ENCODE results near the gene PEX1. TPM values are rescaled to one million over a fixed set of nuclear protein-coding genes. Genes with fewer than 3 reads are reported as not detected.
"Not testable (repeated sequence)": the region's sequence is repeated elsewhere in the genome, so short reads cannot be mapped to it uniquely, and the experiment has no call there.

PEX1 gene
- total RNA-seq, 1 donor from 2014 or later: 7.1 TPM

DNA sequence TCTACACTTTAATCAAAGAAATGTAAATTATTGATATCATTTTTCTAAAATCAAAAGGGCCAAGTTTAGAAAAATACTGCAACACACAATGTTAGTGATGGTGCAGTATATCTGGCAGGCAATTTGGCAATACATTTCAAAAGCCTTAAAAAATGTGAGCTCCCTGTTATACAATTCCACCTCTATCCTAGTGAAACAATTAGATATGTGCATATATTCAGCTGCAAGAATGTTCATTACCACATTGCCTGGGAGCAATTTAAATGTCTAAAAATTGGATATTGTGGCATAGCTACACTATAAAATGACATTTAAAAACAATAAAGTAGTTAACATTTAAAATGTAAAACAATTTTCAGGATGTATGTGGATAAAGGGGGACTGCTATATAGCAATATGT lies 40.5 kb downstream of the PEX1 start:
- Histone ChIP-seq H4K20me1 (ENCODE audit: insufficient read depth, low read length) (no peaks in the 10 kb centered on the region), H3K36me3 (ENCODE audit: insufficient read depth, low read length) (peaks cover 17% of the 10 kb centered on the region), H3K4me1 (ENCODE audit: insufficient read depth, low read length) (no peaks in the 10 kb centered on the region), H3K27me3 (ENCODE audit: insufficient read depth, low read length) (no peaks in the 10 kb centered on the region), H2AFZ (ENCODE audit: low read depth, low read length) (no peak overlapping the region), H3K27ac (ENCODE audit: low read depth, low read length) (no peak overlapping the region), H3K9ac (ENCODE audit: low read length) (no peak overlapping the region), H3K79me2 (ENCODE audit: insufficient read depth, low read length) (no peaks in the 10 kb centered on the region), H3K9me3 (ENCODE audit: insufficient read depth, low read depth, low read length) (no peaks in the 10 kb centered on the region), H3K4me2 (ENCODE audit: low read length) (no peak overlapping the region), H3K4me3 (ENCODE audit: insufficient read depth, low read depth, low read length) (no peak overlapping the region)
- H3K27ac Mint-ChIP-seq (ENCODE audit: unreplicated experiment): no peak overlapping the region
- H3K4me3 Mint-ChIP-seq (ENCODE audit: unreplicated experiment): no peak overlapping the region
- no peaks in the 10 kb centered on the region for H3K9me3 Mint-ChIP-seq (ENCODE audit: unreplicated experiment)
- H3K36me3 Mint-ChIP-seq (ENCODE audit: low read depth, unreplicated experiment): peaks cover 11% of the 10 kb centered on the region
- FAIRE-seq (no peak), DNase-seq (ENCODE audit: low read depth) (no peak)
- TF ChIP-seq CTCF (IDR thresholded peaks at IDR 0.05; ENCODE audit: insufficient read depth, low read depth, low read length): no peak
- no peak for TF ChIP-seq EZH2 (IDR thresholded peaks at IDR 0.05; ENCODE audit: insufficient read depth, low read length)
- H3K27me3 Mint-ChIP-seq (ENCODE audit: low read depth, unreplicated experiment): no peaks in the 10 kb centered on the region
- H3K4me1 Mint-ChIP-seq (ENCODE audit: low read depth, unreplicated experiment): no peaks in the 10 kb centered on the region

DNA sequence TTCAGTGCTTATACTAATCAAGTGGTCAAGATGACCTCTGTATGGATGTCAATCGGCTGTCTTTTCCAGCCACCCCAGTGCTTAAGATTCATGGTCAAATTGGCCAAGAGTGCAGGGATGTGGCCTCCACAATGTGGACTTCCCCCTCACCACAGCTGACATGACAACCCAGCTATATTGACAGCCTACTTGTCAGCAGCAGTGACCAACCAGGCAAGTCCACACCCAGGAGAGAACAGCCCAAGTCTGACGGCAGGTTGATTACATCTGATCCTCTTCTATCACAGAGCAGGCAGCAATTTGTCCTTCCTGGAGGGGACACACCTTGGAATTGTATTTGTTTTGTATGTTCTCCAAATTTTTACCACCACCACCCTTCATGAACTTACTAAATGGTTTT lies 42.3 kb downstream of the PEX1 start:
- H3K27ac Mint-ChIP-seq (ENCODE audit: unreplicated experiment): no peak overlapping the region
- TF ChIP-seq EZH2 (IDR thresholded peaks at IDR 0.05; ENCODE audit: insufficient read depth, low read length) (no peak), CTCF (IDR thresholded peaks at IDR 0.05; ENCODE audit: insufficient read depth, low read depth, low read length) (no peak)
- Histone ChIP-seq H4K20me1 (ENCODE audit: insufficient read depth, low read length) (no peaks in the 10 kb centered on the region), H2AFZ (ENCODE audit: low read depth, low read length) (no peak overlapping the region), H3K4me3 (ENCODE audit: insufficient read depth, low read depth, low read length) (no peak overlapping the region), H3K4me2 (ENCODE audit: low read length) (no peak overlapping the region), H3K9me3 (ENCODE audit: insufficient read depth, low read depth, low read length) (no peaks in the 10 kb centered on the region), H3K4me1 (ENCODE audit: insufficient read depth, low read length) (no peaks in the 10 kb centered on the region), H3K27me3 (ENCODE audit: insufficient read depth, low read length) (no peaks in the 10 kb centered on the region), H3K9ac (ENCODE audit: low read length) (no peak overlapping the region), H3K79me2 (ENCODE audit: insufficient read depth, low read length) (no peaks in the 10 kb centered on the region), H3K27ac (ENCODE audit: low read depth, low read length) (no peak overlapping the region), H3K36me3 (ENCODE audit: insufficient read depth, low read length) (peaks cover 10% of the 10 kb centered on the region)
- no peaks in the 10 kb centered on the region for H3K9me3 Mint-ChIP-seq (ENCODE audit: unreplicated experiment)
- no peak overlapping the region for H3K4me3 Mint-ChIP-seq (ENCODE audit: unreplicated experiment)
- FAIRE-seq: no peak
- H3K36me3 Mint-ChIP-seq (ENCODE audit: low read depth, unreplicated experiment): peaks cover 7% of the 10 kb centered on the region
- no peaks in the 10 kb centered on the region for H3K4me1 Mint-ChIP-seq (ENCODE audit: low read depth, unreplicated experiment)
- H3K27me3 Mint-ChIP-seq (ENCODE audit: low read depth, unreplicated experiment): no peaks in the 10 kb centered on the region
- DNase-seq (ENCODE audit: low read depth): no peak

GRCh38 chr7:92485267-92485892 lies 42.9 kb downstream of the PEX1 start:
- Histone ChIP-seq H3K27ac (ENCODE audit: low read depth, low read length) (no peak overlapping the region), H3K4me2 (ENCODE audit: low read length) (no peak overlapping the region), H3K27me3 (ENCODE audit: insufficient read depth, low read length) (no peaks in the 10 kb centered on the region), H2AFZ (ENCODE audit: low read depth, low read length) (no peak overlapping the region), H3K9ac (ENCODE audit: low read length) (no peak overlapping the region), H3K4me3 (ENCODE audit: insufficient read depth, low read depth, low read length) (no peak overlapping the region), H3K4me1 (ENCODE audit: insufficient read depth, low read length) (no peaks in the 10 kb centered on the region), H3K36me3 (ENCODE audit: insufficient read depth, low read length) (peaks cover 9% of the 10 kb centered on the region), H4K20me1 (ENCODE audit: insufficient read depth, low read length) (no peaks in the 10 kb centered on the region), H3K9me3 (ENCODE audit: insufficient read depth, low read depth, low read length) (no peaks in the 10 kb centered on the region), H3K79me2 (ENCODE audit: insufficient read depth, low read length) (no peaks in the 10 kb centered on the region)
- FAIRE-seq (no peak), DNase-seq (ENCODE audit: low read depth) (no peak)
- Mint-ChIP-seq H3K9me3 (ENCODE audit: unreplicated experiment) (no peaks in the 10 kb centered on the region), H3K36me3 (ENCODE audit: low read depth, unreplicated experiment) (peaks cover 7% of the 10 kb centered on the region), H3K27ac (ENCODE audit: unreplicated experiment) (no peak overlapping the region), H3K4me1 (ENCODE audit: low read depth, unreplicated experiment) (no peaks in the 10 kb centered on the region), H3K27me3 (ENCODE audit: low read depth, unreplicated experiment) (no peaks in the 10 kb centered on the region), H3K4me3 (ENCODE audit: unreplicated experiment) (no peak overlapping the region)
- TF ChIP-seq CTCF (IDR thresholded peaks at IDR 0.05; ENCODE audit: insufficient read depth, low read depth, low read length): no peak
- TF ChIP-seq EZH2 (IDR thresholded peaks at IDR 0.05; ENCODE audit: insufficient read depth, low read length): no peak

- not testable (repeated sequence) for H3K27ac ChIP-seq (ENCODE audit: low read depth, low read length); H3K4me2 ChIP-seq (ENCODE audit: low read length); H3K9ac ChIP-seq (ENCODE audit: low read length); H3K4me3 Mint-ChIP-seq (ENCODE audit: unreplicated experiment); H4K20me1 ChIP-seq (ENCODE audit: insufficient read depth, low read length); H3K4me1 ChIP-seq (ENCODE audit: insufficient read depth, low read length); H3K36me3 Mint-ChIP-seq (ENCODE audit: low read depth, unreplicated experiment); H3K9me3 ChIP-seq (ENCODE audit: insufficient read depth, low read depth, low read length); H3K36me3 ChIP-seq (ENCODE audit: insufficient read depth, low read length); FAIRE-seq; H3K27ac Mint-ChIP-seq (ENCODE audit: unreplicated experiment); H3K4me3 ChIP-seq (ENCODE audit: insufficient read depth, low read depth, low read length); H3K9me3 Mint-ChIP-seq (ENCODE audit: unreplicated experiment); H3K4me1 Mint-ChIP-seq (ENCODE audit: low read depth, unreplicated experiment); H3K27me3 Mint-ChIP-seq (ENCODE audit: low read depth, unreplicated experiment); H3K27me3 ChIP-seq (ENCODE audit: insufficient read depth, low read length); H3K79me2 ChIP-seq (ENCODE audit: insufficient read depth, low read length); H2AFZ ChIP-seq (ENCODE audit: low read depth, low read length); DNase-seq (ENCODE audit: low read depth)
Observed at GRCh38 chr7:92484226-92484625, 44.1 kb downstream of the PEX1 start.
